HG03103 (cell line): Measurements from ENCODE around the gene NAB1.
"Not testable (repeated sequence)": the region's sequence is repeated elsewhere in the genome, so short reads cannot be mapped to it uniquely, and the experiment has no call there.

Source experiments
- ATAC-seq: cut with Tn5 transposase; IDR thresholded peaks from one replicate; pipeline ENCODE4 v1.9.1; 2021; ENCODE audit warnings: low read depth; ENCODE audit not compliant: unreplicated experiment

The NAB1 gene

GRCh38 chr2:190707726-190708125 lies 58.8 kb downstream of the NAB1 start:
- no peak for ATAC-seq

DNA sequence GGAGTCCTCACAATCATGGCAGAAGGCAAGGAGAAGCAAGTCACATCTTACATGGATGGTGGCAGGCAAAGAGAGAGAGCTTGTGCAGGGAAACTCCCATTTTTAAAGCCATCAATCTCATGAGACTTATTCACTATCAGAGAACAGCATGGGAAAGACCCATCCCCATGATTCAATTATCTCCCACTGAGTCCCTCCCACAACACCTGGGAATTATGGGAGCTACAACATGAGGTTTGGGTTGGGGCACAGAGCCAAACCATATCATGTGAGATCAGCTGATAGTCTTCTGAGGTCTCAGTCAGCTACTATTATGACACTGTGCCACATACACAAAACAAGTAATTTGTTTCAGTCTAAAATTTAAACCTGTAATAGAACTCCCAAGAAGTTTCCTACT lies 59.8 kb downstream of the NAB1 start:
- ATAC-seq, result not testable (repeated sequence)

DNA sequence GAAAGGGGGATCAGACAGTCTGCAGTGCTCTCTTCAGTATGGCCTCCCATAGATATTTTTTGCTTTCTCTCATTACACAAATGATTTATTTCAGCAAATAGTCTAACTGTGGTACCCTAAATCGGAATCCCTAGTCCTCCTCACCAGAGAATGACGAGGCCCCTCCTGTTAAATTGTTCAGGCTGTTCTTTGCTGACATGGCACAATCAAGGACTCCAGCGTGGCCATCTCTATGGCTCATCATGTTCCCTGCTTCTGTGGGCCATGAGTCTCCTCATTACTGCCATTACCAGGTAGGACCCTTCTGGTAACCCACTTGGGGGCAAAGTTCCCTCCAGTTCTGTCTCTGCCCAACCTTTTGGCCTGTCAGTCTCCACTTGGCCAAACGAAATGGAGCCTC lies 62.2 kb downstream of the NAB1 start:
- no peak for ATAC-seq

DNA sequence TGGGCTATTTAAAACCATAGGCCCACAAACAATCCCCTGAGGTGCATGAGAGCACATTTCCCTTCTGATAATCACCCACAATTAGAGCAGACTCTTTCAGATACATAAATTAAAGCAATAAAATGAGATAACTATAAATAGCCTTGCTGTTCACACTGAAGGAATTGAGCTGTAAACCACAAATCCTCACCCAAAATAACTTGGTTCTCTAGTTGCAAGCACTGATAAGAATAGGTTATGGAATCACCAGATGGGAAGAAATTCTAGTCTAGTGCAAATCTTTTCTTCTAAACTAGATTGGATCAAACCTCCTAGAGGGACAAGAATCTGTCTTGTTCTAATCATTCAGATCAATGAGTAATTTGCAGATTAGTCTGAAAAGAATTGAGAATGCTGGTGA lies 64.6 kb downstream of the NAB1 start:
- ATAC-seq, result no peak

GRCh38 chr2:190714958-190715357 lies 66.1 kb downstream of the NAB1 start:
- no peak for ATAC-seq

GRCh38 chr2:190716176-190716807 lies 67.4 kb downstream of the NAB1 start:
- ATAC-seq, result no peak

GRCh38 chr2:190717306-190717705 lies 68.4 kb downstream of the NAB1 start:
- ATAC-seq, result no peak

- no peak for ATAC-seq
Observed at GRCh38 chr2:190717764-190718651, 69.1 kb downstream of the NAB1 start.

- peak; percentile 51 for ATAC-seq
Observed at GRCh38 chr2:190718652-190719526, 70.0 kb downstream of the NAB1 start.

- no peak for ATAC-seq
Observed at GRCh38 chr2:190720276-190720675, 71.4 kb downstream of the NAB1 start.

GRCh38 chr2:190720691-190721090 lies 71.8 kb downstream of the NAB1 start:
- ATAC-seq, result no peak

DNA sequence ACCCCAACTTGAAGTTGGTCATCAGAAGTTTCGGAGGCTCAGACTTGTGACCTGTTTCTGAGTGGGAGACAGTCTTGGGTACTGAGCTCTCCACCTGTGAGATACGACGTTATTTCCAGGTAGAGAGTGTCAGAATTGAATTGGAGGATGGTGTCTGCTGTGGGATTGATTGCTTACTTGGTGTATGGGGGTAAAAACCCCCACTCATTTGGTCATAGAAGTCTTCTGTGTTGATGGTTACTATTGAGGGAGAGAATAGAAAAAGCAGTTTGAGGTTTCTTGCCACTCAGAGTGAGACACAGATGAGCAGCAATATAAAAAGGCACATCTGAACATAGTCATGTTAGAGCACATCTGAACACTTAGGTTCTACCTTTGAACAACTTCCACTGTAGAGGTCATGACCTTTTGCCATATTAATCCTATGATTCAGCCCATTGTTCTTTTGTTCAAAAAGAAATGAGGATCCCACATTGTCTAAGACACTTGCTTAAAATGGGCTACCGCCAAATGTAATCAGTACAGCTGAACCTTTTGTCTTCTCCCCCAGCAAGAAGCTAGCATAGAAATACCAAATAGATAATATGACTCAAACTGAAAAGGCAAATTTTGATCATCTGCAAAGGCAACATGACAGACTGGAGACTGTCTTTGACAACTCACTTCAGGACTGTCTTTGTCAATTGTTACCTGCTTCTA lies 73.3 kb downstream of the NAB1 start:
- peak; percentile 54 for ATAC-seq

GRCh38 chr2:190722835-190723234 lies 74.0 kb downstream of the NAB1 start:
- ATAC-seq, result peak; percentile 1

- ATAC-seq, result no peak
Observed at GRCh38 chr2:190723397-190724090, 74.7 kb downstream of the NAB1 start.

DNA sequence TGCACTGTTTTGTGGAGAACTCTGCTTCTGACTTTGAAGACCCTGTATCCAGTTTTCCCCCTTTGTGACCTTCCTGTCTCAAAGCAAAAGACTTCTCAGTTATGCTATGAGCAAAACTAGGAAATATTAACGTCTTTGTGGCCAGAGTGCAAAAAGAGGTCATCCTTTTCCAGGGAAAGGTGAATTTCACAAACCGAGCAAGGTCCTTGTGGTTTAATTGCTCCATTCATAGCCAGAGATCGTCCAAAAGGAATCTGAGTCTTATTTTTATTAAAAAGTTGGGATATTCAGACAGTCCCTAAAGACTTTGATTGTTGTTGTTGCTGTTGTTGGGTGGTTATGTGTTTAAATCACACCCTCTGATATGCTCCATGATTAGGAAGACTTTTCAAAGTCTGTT lies 77.4 kb downstream of the NAB1 start:
- no peak for ATAC-seq

DNA sequence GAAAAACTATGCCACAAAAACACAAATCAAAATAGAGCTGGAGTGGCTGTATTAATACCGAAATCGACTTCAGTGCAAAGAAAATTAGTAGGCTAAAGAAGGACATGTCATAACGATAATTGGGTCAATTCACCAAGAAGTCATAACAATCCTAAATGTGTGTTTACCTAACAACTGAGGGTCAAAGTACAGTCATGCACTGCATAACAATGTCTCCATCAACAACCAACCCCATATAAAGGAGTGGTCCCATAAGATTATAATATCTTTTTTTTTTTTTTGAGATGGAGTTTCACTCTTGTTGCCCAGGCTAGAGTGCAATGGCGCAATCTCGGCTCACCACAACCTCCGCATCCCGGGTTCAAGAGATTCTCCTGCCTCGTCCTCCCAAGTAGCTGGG lies 87.5 kb downstream of the NAB1 start:
- no peak for ATAC-seq

DNA sequence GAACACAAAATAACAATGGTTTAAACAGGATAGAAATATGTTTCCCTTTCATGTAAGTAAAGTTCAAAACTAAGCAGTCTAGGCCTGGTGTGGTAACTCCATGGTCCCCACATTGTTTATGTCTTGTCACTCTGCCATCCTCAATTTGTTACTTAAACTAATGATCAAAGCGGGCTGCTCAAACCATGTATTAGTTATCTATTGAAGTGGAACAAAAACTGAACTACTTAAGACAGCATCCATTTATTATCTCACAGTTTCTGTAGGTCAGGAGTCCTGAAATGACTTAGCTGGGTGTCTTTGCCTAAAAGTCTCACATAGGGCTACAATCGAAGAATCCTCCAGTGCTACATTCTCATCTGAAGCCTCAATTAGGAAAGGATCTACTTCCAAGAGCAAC lies 91.6 kb downstream of the NAB1 start:
- ATAC-seq, result no peak
